Calu3 (cell line): ENCODE measurements around the gene SPRR1A. TPM values are rescaled to one million over a fixed set of nuclear protein-coding genes. Genes with fewer than 3 reads are reported as not detected.

Experiments used
- Bru-seq: library from RNA; stranded (reverse); fragments of 400-500 nt; gene quantifications from one replicate; lab custom pipeline; 2021; lab: Mats Ljungman, UMichigan
- BruChase-seq, 2 experiments: library from RNA; stranded (reverse); fragments of 400-500 nt; gene quantifications; one replicate each; lab custom pipeline; 2021; lab: Mats Ljungman, UMichigan
- BruUV-seq: library from RNA; stranded (reverse); fragments of 400-500 nt; replicated peaks from 2 replicates; lab custom pipeline; 2021; lab: Mats Ljungman, UMichigan
- CTCF ChIA-PET: fragments of 300-600 bp; sonication (Branson Sonifier 250); formaldehyde crosslinking; loops from one replicate; lab custom pipeline; 2022; ENCODE audit warnings: antibody characterized with exemption; lab: Charles Lee
- DNase-seq: peaks from one replicate; pipeline ENCODE4 v3.0.0; 2022
- H3K27ac Mint-ChIP-seq: one replicate; pipeline ENCODE4 v1.8.0; 2022; ENCODE audit warnings: mixed read lengths; ENCODE audit not compliant: unreplicated experiment
- H3K27me3 Mint-ChIP-seq: one replicate; pipeline ENCODE4 v1.8.0; 2022; ENCODE audit warnings: mixed read lengths; ENCODE audit not compliant: unreplicated experiment
- H3K36me3 Mint-ChIP-seq: one replicate; pipeline ENCODE4 v1.8.0; 2022; ENCODE audit warnings: mild to moderate bottlenecking, moderate library complexity, mixed read lengths; ENCODE audit not compliant: insufficient read depth, unreplicated experiment
- H3K4me1 Mint-ChIP-seq: one replicate; pipeline ENCODE4 v1.8.0; 2022; ENCODE audit warnings: mild to moderate bottlenecking, low read depth, mixed read lengths; ENCODE audit not compliant: unreplicated experiment
- H3K4me3 Mint-ChIP-seq: one replicate; pipeline ENCODE4 v1.8.0; 2022; ENCODE audit warnings: mild to moderate bottlenecking, low read depth, moderate library complexity, mixed read lengths; ENCODE audit not compliant: unreplicated experiment
- H3K9me3 Mint-ChIP-seq: one replicate; pipeline ENCODE4 v1.8.0; 2022; ENCODE audit warnings: low read depth, mixed read lengths; ENCODE audit not compliant: unreplicated experiment
- CTCF ChIP-seq: fragments of 200-600 bp; IDR thresholded peaks from one replicate; pipeline ENCODE4 v1.8.0; 2022; ENCODE audit warnings: antibody characterized with exemption; ENCODE audit not compliant: unreplicated experiment
- intact Hi-C: fragments of 100-400 bp; cut with micrococcal nuclease; formaldehyde crosslinking; loops from one replicate; pipeline ENCODE4 v1.10.0; 2022; ENCODE audit not compliant: unreplicated experiment
- long read RNA-seq: library from polyadenylated mRNA; stranded (forward); transcript quantifications from one replicate; pipeline ENCODE4 v2.0.0, GENCODE V29; 2022
- total RNA-seq: library from RNA; stranded (reverse); gene quantifications from 2 replicates; pipeline ENCODE4 v1.2.3, GENCODE V29; 2022

Gene SPRR1A
- total RNA-seq (not detected in 2 replicates), Bru-seq, nascent RNA (percentile 39 among the genes with signal in this experiment), BruChase-seq, experiment 1, labeled RNA remaining after a 6-hour chase (not detected), BruChase-seq, experiment 2, labeled RNA remaining after a 2-hour chase (not detected)
- long read RNA-seq, partial matches to known transcripts = 0 of 1 reads
- long read RNA-seq, other reads (novel, unspliced or antisense) = 1 of 1 reads

DNA sequence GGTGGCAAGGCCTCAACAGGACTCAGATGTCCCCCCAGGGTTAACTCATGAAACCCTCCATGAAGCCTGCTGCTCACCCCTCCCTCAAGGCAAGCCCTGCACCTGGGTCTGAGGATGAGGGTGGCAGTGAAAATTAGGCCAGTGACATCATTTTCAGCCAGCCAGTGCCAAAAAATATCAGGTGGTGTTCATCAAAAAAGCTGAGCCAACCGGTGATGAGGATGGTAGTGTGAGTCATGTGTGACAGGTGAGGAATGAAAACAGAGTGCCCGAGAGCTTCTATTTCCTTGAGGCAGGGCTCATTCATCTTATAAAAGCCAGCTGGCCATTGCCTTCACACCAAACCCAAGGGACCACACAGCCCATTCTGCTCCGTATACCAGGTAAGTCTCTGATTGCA, at the start of gene SPRR1A:
Gene SPRR1A (plus strand): TSS at position 339 of the 400 bp plus-strand sequence. CDS start 1,150 bp downstream, outside the sequence.
- Mint-ChIP-seq H3K4me3 (no peak within 1 kb of the TSS), H3K27ac (no peak within 1 kb of the TSS), H3K4me1 (peaks cover 35% of the 10 kb centered on the region), H3K27me3 (no peaks in the 10 kb centered on the region), H3K9me3 (peaks cover 2% of the 10 kb centered on the region), H3K36me3 (no peaks in the 10 kb centered on the region)
- BruUV-seq = no TSS peak
- no peak for TF ChIP-seq CTCF
- intact Hi-C loops = no loop called here
- peak; percentile 40 for DNase-seq
- CTCF ChIA-PET = interaction anchor here (1.1 kb wide), 1 partner anchor 113 kb away, joined by 3 read pairs; no protein-coding TSS in a partner anchor

DNA sequence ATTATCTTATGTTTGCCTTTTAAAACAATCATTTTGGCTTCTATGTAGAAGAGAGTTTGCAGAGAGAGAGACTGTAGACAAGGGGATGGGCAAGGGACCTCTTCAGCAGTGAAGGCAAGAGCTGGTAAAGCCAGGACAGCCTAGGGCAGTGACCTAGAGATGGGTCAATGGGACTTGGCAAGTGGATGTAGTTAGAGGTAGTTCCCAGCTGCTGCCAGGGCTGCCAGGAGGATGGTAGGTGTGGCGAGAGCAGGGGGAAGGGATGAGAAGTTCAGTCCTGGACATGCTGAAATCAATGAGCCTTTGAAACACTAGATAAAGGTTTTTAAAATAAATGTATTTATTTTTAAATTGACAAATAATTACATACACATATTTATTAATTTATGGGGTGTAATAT, 43.3 kb upstream of the SPRR1A start:
- no peaks in the 10 kb centered on the region for H3K4me1 Mint-ChIP-seq
- H3K9me3 Mint-ChIP-seq = peaks cover 4% of the 10 kb centered on the region
- CTCF ChIA-PET = no interaction called here
- peaks cover 15% of the 10 kb centered on the region for H3K27me3 Mint-ChIP-seq
- TF ChIP-seq CTCF = no peak
- no peaks in the 10 kb centered on the region for H3K36me3 Mint-ChIP-seq
- intact Hi-C loops = no loop called here
- no peak for DNase-seq
- H3K27ac Mint-ChIP-seq = no peak overlapping the region
- BruUV-seq = no TSS peak
- no peak overlapping the region for H3K4me3 Mint-ChIP-seq

DNA sequence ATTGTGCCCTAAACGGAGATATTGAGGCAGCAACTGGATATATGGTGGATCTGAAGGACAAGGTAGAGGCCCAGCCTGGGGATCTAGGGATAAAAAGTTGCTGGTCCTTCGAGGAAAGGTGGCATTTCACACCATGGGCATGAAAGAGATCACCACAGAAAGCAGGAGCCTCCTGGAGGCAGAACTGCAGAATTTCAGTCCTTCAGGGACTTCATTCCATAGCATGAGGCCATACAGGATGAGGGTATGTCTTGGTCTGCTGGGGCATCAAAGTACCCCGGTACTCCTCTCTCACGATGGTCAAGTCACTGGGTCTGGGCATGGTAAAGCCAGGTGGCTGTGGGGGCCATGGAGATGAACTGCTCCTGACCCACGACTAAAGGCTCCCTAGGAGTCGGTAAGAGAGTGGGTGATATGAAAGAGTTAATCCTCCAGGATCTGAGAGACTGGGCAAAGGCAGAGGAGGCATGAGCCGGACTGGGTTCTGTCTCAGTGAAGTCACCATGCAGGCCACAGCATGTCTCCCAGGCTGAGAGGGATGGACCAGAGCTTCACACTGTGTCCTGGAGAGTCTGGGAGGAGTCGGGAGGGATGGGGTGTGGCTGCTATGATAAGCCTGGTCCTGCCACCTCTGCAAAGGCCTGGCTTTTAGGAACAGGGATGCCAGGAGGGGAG, 42.7 kb upstream of the SPRR1A start:
- peaks cover 4% of the 10 kb centered on the region for H3K9me3 Mint-ChIP-seq
- intact Hi-C loops = no loop called here
- H3K27ac Mint-ChIP-seq = no peak overlapping the region
- no TSS peak for BruUV-seq
- no peaks in the 10 kb centered on the region for H3K4me1 Mint-ChIP-seq
- CTCF ChIA-PET = no interaction called here
- H3K4me3 Mint-ChIP-seq = no peak overlapping the region
- no peak for DNase-seq
- H3K27me3 Mint-ChIP-seq = peaks cover 15% of the 10 kb centered on the region
- no peaks in the 10 kb centered on the region for H3K36me3 Mint-ChIP-seq
- TF ChIP-seq CTCF = no peak

DNA sequence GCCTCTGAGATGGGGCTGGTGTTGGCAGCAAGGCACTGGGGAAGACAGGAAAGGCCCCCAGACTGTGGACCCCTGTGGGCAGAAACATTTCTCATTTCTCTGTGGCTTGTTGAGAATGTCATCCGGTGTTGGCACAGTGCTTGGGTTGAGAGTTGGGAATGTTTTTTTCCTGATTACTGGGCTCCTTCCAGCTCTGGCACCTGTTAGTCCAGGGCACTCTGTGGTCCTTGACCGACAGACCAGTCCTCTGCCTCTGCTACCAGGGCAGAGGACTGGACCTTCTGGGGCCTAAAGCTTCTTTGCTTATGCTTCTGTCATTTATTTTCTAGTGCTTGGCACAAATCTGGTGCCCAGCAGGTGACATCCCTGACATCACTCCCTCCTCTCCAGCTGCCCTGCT, 41.7 kb upstream of the SPRR1A start:
- intact Hi-C loops = no loop called here
- Mint-ChIP-seq H3K4me3 (no peak overlapping the region), H3K4me1 (no peaks in the 10 kb centered on the region), H3K36me3 (no peaks in the 10 kb centered on the region), H3K9me3 (peaks cover 4% of the 10 kb centered on the region), H3K27me3 (peaks cover 25% of the 10 kb centered on the region), H3K27ac (no peak overlapping the region)
- BruUV-seq = no TSS peak
- DNase-seq = no peak
- CTCF ChIA-PET = no interaction called here
- no peak for TF ChIP-seq CTCF
